ENCODE measurements around the gene ZNF138.
"Not testable (repeated sequence)": the region's sequence is repeated elsewhere in the genome, so short reads cannot be mapped to it uniquely, and the experiment has no call there.

Gene ZNF138

DNA sequence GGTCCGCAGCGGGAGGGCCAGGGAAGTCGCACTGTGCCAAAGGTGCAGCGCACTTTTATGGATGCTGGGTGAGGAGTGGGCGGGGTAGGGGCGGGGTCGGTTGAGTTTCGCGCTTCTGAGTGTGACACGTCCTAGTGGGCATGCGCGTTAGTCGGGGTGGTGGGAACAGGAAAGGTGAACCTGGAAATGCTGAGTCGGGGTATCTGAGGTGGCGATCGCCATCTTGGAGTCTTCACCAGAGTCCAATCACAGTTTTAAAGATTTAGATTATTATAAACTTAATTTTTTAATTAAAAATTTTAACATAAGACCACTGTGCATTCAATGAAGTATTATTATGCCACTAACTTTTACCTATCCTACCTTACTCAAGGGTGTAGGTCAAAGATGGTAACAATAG lies 45.7 kb downstream of the ZNF138 start:
- DNase-seq, result no peak

DNA sequence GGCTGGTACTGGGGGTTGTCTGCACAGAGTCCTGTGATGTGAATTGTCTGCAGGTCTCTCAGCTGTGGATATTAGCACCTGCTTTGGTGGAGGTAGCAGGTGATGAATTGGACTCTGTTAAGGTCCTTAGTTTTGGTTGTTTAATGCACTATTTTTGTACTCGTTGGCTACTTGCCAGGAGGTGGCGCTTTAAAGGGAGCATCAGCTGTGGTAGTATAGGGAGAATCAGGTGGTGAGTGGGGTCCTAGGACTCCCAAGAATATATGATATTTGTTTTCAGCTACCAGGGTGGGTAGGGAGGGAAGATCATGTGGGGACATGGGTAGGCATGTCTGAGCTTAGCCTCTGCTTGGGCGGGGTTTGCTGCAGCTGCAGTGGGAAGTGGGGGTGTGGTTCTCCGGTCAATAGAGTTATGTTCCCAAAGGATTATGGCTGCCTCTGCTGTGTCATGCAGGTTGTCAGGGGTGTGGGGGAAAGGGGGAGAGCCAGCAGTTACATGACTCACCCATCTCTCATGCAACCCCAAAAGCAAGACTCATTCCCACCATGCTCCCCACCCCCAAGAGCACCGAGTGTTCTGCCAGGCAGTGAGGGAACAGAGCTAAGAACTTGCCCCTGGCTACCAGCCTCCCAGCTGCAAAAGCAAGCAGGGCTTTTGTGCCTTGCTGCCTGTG lies 55.2 kb downstream of the ZNF138 start:
- DNase-seq, result peak; percentile 12 to 19

- no peak for DNase-seq
Observed at GRCh38 chr7:64849924-64850499, 55.8 kb downstream of the ZNF138 start.

GRCh38 chr7:64853679-64854078 lies 59.5 kb downstream of the ZNF138 start:
- no peak for DNase-seq

DNA sequence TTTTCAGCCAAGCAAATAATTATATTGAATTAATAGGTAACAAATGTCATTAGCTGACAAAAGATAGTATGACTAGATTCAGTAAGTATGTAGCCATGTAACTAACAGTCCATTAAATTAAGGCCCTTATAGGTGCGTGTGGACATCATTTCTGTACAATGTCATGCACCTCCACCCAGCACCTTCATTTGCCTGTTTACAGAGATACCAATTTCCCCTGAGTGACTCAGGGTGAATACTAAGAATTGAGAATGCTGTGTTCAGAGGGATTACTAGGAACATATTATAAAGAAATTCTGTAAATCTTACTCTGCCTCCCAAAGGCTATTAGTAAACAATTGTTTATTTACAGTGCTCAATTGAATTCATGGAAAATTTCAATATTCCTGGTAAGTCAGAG lies 60.7 kb downstream of the ZNF138 start:
- DNase-seq, result no peak

DNA sequence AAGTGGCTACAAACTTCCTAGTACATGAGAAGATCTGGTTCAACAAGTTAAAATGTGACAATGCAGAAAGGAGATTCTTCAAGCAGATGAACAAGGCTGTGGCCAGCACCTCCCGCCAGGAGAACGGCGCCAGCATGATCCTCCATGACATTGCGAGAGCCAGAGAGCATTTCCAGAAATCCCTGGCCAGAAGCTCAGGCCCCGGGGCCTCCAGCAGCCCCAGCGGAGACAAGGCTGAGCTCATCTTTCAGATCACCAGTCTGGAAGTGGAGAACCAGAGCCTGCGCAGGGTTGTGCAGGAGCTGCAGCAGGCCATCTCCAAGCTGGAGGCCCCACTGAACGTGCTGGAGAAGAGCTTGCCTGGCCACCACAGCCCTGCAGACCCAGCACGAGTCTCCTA lies 68.8 kb downstream of the ZNF138 start:
- DNase-seq, result no peak

- DNase-seq, result not testable (repeated sequence)
Observed at GRCh38 chr7:64863530-64863929, 69.3 kb downstream of the ZNF138 start.

DNA sequence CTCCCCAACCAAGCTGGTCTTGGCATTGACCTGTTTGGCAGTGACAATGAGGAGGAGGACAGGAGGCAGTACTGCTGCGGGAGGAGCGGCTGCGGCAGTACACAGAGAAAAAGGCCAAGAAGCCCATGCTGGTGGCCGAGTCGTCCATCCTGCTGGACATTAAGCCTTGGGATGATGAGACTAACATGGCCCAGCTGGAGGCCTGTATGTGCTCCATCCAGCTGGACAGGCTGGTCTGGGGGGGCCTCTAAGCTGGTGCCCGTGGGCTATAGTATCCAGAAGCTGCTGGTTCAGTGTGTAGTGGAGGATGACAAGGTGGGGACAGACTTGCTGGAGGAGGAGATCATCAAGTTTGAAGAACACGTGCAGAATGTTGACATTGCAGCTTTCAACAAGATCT lies 69.7 kb downstream of the ZNF138 start:
- no peak for DNase-seq

DNA sequence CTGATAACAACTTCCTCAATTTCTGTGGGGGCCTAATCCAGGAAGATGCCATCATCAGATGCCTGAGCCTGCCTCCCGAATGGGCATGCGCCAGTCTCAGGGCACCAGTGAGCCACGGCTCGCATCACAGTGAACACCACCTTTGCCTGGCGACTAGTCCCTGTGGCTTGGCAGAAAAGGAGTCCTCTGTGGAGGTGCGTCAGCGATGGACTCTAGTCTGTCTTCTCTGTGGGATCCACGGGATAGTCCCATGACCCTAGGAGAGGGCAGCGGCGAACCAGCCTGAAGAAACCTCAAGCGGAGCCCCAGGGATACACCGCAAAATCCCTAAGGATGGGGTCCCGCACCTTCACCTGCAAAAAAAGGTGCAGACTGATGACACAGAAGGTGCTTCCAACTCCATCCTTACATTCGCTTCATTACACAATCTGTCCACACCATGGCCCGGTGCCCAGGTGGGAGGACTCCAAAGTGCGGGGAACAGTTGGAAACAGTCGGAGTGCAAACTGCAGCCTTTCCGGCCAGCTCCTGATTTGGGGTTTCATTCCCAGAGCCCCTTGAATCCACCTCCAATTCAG lies 73.7 kb downstream of the ZNF138 start:
- DNase-seq, result no peak

- DNase-seq, result no peak
Observed at GRCh38 chr7:64868499-64868898, 74.3 kb downstream of the ZNF138 start.

GRCh38 chr7:64869121-64869725 lies 75.0 kb downstream of the ZNF138 start:
- DNase-seq, result no peak

DNA sequence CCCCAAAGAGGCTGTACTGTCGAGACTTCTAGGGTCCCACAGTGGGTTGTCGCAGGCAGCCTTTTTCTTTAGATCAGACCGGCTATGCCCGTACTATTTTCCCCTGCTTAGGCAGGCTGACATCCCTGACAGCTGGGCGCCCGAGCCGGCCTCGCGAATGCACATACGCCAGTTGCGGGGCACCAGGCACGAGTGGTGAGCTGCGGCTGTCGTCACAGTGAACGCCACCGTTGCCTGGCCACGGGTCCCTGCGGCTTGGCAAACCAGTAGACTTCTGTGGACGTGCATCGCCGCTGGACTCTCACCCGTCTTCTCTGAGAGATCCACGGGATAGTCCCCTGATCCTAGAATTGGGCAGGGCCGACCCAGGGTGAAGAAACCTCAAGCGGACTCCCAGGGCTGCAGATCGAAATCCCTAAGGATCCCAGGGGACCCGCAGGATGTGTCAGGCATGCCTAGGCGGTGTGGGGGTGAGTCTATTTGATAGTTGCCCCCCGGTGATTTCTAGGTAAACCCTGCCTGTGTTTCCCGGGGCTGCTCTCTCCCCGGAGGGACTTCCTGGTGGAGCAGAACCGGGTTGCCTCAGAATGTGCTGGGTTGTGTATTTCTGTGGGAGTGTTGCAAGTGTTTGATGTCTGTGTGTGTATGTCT lies 75.8 kb downstream of the ZNF138 start:
- no peak for DNase-seq

DNA sequence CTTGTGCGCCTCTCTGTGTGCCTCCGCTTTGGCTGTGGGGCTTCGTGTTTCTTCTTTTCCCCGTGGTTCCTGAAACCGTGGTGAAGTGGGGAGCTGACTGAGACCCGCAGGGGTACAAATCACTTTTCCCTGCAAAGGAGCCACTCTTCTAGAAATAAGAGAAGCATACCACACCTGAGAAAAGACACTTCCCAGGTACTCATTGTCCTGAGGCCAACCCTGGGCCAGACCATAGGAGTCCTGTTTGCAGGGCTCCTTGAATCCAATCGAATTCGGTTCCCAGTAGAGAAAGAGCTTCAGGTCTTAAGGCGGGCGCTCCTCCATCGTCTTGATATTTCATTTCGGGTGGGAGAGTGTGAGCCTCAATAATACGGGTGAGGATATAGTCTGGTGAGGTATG lies 76.4 kb downstream of the ZNF138 start:
- DNase-seq, result no peak

- DNase-seq, result no peak
Observed at GRCh38 chr7:64871761-64872160, 77.5 kb downstream of the ZNF138 start.

DNA sequence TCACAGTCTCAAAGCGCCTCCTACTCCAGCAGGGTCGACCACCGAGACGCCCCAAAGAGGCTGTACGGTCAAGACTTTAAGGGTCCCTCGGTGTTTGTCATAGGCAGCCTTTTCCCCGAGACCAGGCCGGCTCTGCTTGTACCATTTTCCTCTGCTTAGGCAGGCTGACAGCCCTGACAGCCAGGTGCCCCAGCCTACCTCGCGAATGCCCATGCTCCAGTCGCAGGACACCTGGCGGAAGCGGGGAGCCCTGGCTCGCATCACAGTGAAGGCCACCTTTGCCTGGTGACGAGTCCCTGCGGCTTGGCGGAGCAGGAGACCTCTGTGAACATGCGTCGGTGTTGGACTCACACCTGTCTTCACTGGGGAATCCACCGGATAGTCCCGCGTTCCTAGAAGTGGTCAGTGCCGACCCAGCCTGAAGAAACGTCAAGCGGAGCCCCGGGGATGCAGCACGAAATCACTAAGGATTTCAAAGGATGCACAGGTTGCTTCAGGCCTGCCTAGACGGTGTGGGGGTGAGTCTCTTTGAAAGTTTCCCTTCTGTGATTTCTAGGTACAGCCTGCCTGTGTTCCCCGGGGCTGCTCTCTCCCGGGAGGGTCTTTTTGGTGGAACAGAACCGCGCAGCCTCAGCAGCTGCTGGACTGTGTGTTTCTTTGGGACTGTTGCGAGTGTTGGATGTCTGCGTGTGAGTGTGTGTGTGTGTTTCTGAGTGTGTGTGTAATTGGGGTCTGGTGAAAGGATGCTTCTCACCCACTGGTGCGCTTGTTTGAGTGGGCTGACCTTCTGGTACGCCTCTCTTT lies 78.3 kb downstream of the ZNF138 start:
- no peak for DNase-seq

DNA sequence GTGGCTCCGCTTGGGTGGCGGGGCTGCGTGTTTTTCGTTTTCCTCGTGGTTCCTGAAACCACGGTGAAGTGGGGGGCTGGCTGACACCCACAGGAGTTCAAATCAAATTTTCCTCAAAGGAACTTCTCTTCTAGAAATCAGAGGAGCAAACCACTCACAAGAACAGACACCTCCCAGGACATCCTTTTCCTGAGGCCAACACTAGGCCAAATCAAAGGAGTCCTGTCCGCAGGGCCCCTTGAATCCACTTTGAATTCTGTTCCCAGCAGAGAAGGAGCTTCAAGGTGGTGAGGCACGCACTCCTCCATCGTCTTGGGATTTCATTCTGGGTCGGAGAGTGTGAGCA lies 78.9 kb downstream of the ZNF138 start:
- no peak for DNase-seq

DNA sequence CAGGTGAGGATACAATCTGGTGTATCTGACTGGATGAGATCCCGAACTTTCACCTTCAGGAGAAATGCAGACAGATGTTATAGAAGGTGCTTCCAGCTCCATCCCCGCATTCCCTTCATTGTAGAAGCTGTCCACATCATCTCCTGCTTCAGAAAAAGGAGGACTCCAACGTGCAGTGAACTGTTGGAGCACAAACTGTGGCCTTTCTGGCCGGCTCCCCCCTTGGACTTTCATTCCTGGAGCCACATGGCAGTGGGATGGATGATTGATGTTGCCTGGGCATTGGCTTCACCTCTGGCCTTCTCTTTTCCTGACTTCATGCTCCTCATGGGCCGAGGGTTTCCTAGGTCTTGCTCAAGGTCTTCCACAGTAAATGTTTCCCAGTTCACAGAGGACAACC lies 79.3 kb downstream of the ZNF138 start:
- no peak for DNase-seq

GRCh38 chr7:64874114-64874513 lies 79.9 kb downstream of the ZNF138 start:
- DNase-seq, result no peak

- no peak for DNase-seq
Observed at GRCh38 chr7:64874562-64875250, 80.5 kb downstream of the ZNF138 start.

- DNase-seq, result no peak
Observed at GRCh38 chr7:64875258-64875657, 81.0 kb downstream of the ZNF138 start.

DNA sequence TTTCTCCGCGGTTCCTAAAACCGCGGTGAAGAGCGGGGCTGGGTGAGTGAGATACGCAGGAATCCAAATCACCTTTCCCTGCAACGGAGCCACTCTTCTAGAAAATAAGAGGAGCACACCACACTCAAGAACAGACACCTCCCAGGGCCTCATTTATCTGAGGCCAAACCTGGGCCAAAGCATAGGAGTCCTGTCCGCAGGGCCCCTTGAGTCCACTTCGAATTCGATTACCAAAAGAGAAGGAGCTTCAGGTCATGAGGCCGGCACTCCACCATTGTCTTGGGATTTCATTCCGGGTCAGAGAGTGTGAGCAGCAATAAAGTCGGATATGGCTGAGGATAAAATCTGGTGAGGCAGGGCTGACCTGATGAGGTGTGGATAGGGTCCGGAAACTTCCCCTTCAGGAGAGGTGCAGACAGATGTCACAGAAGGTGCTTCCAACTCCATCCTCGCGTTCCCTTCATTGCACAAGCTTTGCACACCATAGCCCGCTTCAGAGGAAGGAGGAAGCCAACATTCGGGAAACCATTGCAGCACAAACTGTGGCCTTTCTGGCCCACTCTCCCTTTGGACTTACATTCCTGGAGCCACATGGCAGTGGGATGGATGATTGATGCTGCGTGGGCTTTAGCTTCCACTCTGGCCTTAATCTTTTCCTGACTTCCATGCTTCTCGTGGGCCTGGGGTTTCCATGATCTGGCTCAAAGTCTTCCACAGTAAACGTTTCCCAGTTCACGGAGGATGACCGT lies 81.6 kb downstream of the ZNF138 start:
- DNase-seq, result no peak

All from NCI-H2081 (cell line).